Ovary (tissue), 9 donors: Measurements from ENCODE around the gene KATNAL1. TPM values are rescaled to one million over a fixed set of nuclear protein-coding genes. Genes with fewer than 3 reads are reported as not detected.

Source experiments
- DNase-seq, 5 donors: peaks; one replicate each; pipeline ENCODE4 v3.0.0-alpha.2; 2019 to 2020
- H3K27ac ChIP-seq, 2 donors: fragments of 200-600 bp; one replicate each; pipeline versions ENCODE4 v1.5.1 to v1.8.0; 2019 to 2022
- H3K27me3 ChIP-seq: fragments of 200-600 bp; one replicate; pipeline ENCODE4 v1.8.0; 2022
- H3K36me3 ChIP-seq: fragments of 200-600 bp; sonication (generic); one replicate; pipeline ENCODE4 v1.5.1; 2019
- H3K4me1 ChIP-seq: one replicate; pipeline ENCODE4 v1.8.1; 2013; ENCODE audit warnings: mild to moderate bottlenecking, moderate library complexity; ENCODE audit not compliant: insufficient read depth
- H3K4me3 ChIP-seq: fragments of 200-600 bp; sonication (generic); one replicate; pipeline ENCODE4 v1.5.1; 2017
- H3K9me3 ChIP-seq, 2 donors: fragments of 200-600 bp in 1 of 2; sonication (generic) in 1 of 2; one replicate each; pipeline versions ENCODE4 v1.5.1 to v1.8.1; 2013 to 2019; ENCODE audit warnings: mild to moderate bottlenecking in 1 of 2, moderate library complexity in 1 of 2
- CTCF ChIP-seq, 3 donors: fragments of 450-650 bp in 2 of 3; fragments of 200-600 bp in 1 of 3; IDR thresholded peaks; one replicate each; pipeline versions ENCODE4 v1.5.1 to v1.8.0; 2016 to 2022; ENCODE audit warnings: antibody characterized with exemption in 3 of 3, mild to moderate bottlenecking in 1 of 3
- EP300 ChIP-seq: sonication (generic); formaldehyde crosslinking; IDR thresholded peaks from one replicate; pipeline ENCODE4 v1.6.1; 2017; ENCODE audit warnings: antibody characterized with exemption
- POLR2A ChIP-seq: fragments of 450-650 bp; IDR thresholded peaks from one replicate; pipeline ENCODE4 v1.6.1; 2017; ENCODE audit warnings: antibody characterized with exemption, mild to moderate bottlenecking, moderate library complexity
- WGBS, 3 donors: extraction: QIAGEN DNeasy Blood & Tissue Kit in 1 of 3; methylation state at CpG; one replicate each; pipeline versions ENCODE4 v1.1.5 to v1.1.7; 2013 to 2017; 5-methylcytosine and 5-hydroxymethylcytosine counted together
- intact Hi-C, 4 donors: fragments of 100-400 bp; cut with DNase I; formaldehyde crosslinking; loops; one replicate each; pipeline versions ENCODE4 v1.11.0 to v1.15.1; 2022 to 2023
- polyA plus RNA-seq, 2 donors: library from polyadenylated mRNA; stranded (reverse); fragments of 200-250 nt in 1 of 2; fragments of 350-450 nt in 1 of 2; fragmentation: Illumina TruSeq in 1 of 2; extraction: RNeasy Lipid Tissue Mini Kit (QIAGEN cat#74804) in 1 of 2; gene quantifications; one replicate each; pipeline ENCODE4 v1.2.3, GENCODE V29; 2013 to 2014
- small RNA-seq: library from RNA; depleted of rRNA; stranded (forward); fragments of <200 nt; gene quantifications from one replicate; pipeline ENCODE3, GENCODE V24; 2016
- total RNA-seq, 7 donors: library from RNA; depleted of rRNA in 2 of 7; stranded (reverse); fragments of >200 nt in 2 of 7; fragmentation: NEBNext Ultra II Directional in 3 of 7; extraction: Animal tissue kit (Norgen Biotek cat#: 25700) in 3 of 7; gene quantifications; one replicate each; pipeline versions ENCODE4 v1.1.0 to v1.2.4, GENCODE V29; 2016 to 2023
- donor health status: DM: no; HTN: no; CAD: no; lungs with moderate emphysema.
- donor health status: DM: no; HTN: no; CAD: no.
- donor health status: Bipolar disorder and iron deficiency.
- donor health status: DM: yes; HTN: yes; CAD: no.
- donor health status: DM: no; HTN: no; CAD: no.
- donor health status: DM: yes; HTN: yes; CAD: no.

KATNAL1 gene
- total and polyA plus RNA-seq, 9 donors: 2.9 to 23.2 (median 15.7) TPM

GRCh38 chr13:30156270-30156669, 151.1 kb downstream of the KATNAL1 start:
- Histone ChIP-seq H3K9me3 (no peaks in the 10 kb centered on the region), H3K4me1 (no peaks in the 10 kb centered on the region), H3K27ac (no peak overlapping the region), H3K27me3 (no peaks in the 10 kb centered on the region), H3K36me3 (no peaks in the 10 kb centered on the region), H3K4me3 (no peak overlapping the region)
- no peak for DNase-seq
- intact Hi-C loops: no loop called here
- 75 to 80% (median 76%) methylated on average over 6 of the region's 6 CpGs for WGBS, 3 donors
- TF ChIP-seq EP300 (no peak), CTCF (IDR thresholded peaks at IDR 0.05) (no peak), POLR2A (no peak)

DNA sequence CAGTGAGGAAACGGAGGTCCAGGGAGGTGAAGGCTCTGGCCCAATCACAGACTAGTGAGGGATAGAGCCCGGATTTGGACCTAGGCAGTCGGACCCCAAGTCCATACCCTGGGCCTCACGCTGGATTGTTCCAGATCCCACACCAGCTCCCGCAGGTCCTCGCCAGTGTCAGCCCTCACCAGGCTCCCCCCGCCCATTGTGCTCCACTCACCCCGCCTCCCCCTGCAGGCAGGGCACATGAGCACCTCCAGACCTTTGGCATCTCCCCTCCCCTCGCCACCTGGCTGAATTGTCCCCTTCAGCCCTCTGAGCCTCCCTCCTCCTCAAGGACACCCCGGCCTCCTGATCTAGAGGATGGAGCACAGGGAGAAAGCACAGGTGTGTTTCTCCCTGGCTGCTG, 152.4 kb downstream of the KATNAL1 start:
- Histone ChIP-seq H3K36me3 (no peaks in the 10 kb centered on the region), H3K27me3 (no peaks in the 10 kb centered on the region), H3K4me3 (no peak overlapping the region), H3K4me1 (no peaks in the 10 kb centered on the region), H3K9me3 (no peaks in the 10 kb centered on the region), H3K27ac (no peak overlapping the region)
- intact Hi-C loops: no loop called here
- no peak for TF ChIP-seq CTCF (IDR thresholded peaks at IDR 0.05)
- no peak for TF ChIP-seq EP300
- TF ChIP-seq POLR2A: no peak
- no peak for DNase-seq
- 88 to 95% (median 94%) methylated on average over 10 of the region's 10 CpGs for WGBS, 3 donors

DNA sequence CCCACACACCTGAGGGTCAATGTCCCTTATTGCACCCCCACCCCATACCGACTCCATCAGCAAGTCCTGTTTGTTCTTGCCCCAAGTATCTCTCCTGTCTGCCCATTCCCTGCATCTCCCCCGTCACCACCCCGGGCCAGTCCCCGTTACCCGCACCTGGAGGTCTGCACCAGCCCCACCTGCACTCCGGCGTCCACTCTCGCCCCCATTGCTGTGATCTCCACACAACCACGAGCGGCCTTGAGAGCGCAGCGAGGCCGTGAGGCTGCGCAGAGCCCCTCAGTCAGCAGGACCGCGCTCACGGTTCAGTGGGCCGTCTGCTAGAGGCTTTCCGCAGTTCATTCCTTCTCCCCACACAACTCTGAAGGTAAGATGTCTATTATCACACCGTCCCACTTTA, 152.8 kb downstream of the KATNAL1 start:
- intact Hi-C loops: no loop called here
- no peak overlapping the region for H3K4me3 ChIP-seq
- DNase-seq: no peak
- no peaks in the 10 kb centered on the region for H3K27me3 ChIP-seq
- WGBS, 3 donors: 80 to 91% (median 91%) methylated on average over 20 of the region's 20 CpGs
- no peaks in the 10 kb centered on the region for H3K36me3 ChIP-seq
- no peaks in the 10 kb centered on the region for H3K9me3 ChIP-seq
- H3K27ac ChIP-seq: no peak overlapping the region
- no peak for TF ChIP-seq CTCF (IDR thresholded peaks at IDR 0.05)
- TF ChIP-seq POLR2A: no peak
- TF ChIP-seq EP300: no peak
- H3K4me1 ChIP-seq: no peaks in the 10 kb centered on the region

DNA sequence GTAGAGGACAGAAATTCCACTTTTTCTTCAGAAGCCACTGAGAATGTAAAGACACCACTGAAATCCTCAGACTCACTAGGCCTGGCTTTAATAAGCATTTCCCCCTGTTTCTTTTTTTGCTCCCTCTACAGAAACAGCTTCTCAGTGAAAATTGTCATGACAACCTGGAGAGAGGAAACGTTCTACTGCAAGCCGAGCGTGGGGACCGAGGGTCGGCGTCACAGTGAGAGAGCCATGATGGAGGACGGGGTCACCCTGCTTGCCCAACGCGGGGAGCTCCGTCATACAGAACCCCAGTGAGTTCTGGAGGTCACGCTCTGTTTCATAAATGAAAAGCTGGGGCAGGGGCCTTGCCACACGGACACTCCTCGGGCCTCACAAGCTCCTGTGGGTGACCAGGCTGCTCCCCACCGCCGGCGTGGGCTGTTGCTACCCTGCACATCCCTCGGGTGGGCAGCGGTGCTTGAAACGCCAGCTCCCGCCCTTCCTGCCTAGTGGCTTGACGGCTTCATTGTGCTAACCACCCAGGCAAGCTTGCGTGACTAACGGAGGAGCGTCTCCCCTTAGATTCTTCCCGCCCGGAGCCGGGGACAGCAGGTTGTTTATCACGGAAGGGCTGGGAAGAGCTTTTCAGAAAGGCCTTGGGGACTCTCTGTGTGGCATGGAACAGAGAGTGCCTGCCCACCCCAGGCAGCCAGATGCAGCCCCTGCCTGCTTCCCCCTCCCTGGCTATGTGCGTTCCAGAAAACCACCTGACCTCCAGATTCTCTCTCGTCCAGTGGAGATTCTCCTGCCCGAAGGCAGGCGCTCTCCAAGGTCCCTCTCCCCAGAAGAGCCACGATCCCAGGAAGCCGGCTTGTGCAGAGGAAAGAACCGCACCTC, 153.6 kb downstream of the KATNAL1 start:
- TF ChIP-seq CTCF (IDR thresholded peaks at IDR 0.05): no peak
- TF ChIP-seq POLR2A: no peak
- no peak for TF ChIP-seq EP300
- Histone ChIP-seq H3K27me3 (no peaks in the 10 kb centered on the region), H3K4me3 (no peak overlapping the region), H3K9me3 (no peaks in the 10 kb centered on the region), H3K36me3 (no peaks in the 10 kb centered on the region), H3K4me1 (no peaks in the 10 kb centered on the region), H3K27ac (no peak overlapping the region)
- intact Hi-C loops: no loop called here
- DNase-seq: no peak
- WGBS, 3 donors: 43 to 57% (median 56%) methylated on average over 29 to 35 of the region's 35 CpGs

Small RNA genes lying within 50 kb of the gene (small RNA-seq; reads per million reads assigned to genes)
- not detected for gene RNU6-64P

Other genes with a start within 250 kb of the KATNAL1 start
- gene UBE2L5, start 114.9 kb upstream of the KATNAL1 start, total RNA-seq: under 1 TPM in 2 of 7 donors, not detected in 5; 0.11 to 0.15 TPM
- gene UBE2L5, start 114.9 kb upstream of the KATNAL1 start, polyA plus RNA-seq: under 1 TPM in 1 of 2 donors, not detected in 1; 0.48 TPM
- 100 to 1,000 TPM; 163 to 283 (median 240) TPM for gene HMGB1, start 158.4 kb upstream of the KATNAL1 start, total RNA-seq
- 100 to 1,000 TPM; 278 to 323 TPM for gene HMGB1, start 158.4 kb upstream of the KATNAL1 start, polyA plus RNA-seq